CD4-positive, alpha-beta T cell treated with Interleukin-21 for 1 hour (primary cell): ENCODE results near the gene EIF2D.
"Not testable (repeated sequence)": the region's sequence is repeated elsewhere in the genome, so short reads cannot be mapped to it uniquely, and the experiment has no call there.

Source experiments
- DNase-seq: peaks from one replicate; pipeline ENCODE4 v3.0.0-alpha.2; 2020

EIF2D gene

DNA sequence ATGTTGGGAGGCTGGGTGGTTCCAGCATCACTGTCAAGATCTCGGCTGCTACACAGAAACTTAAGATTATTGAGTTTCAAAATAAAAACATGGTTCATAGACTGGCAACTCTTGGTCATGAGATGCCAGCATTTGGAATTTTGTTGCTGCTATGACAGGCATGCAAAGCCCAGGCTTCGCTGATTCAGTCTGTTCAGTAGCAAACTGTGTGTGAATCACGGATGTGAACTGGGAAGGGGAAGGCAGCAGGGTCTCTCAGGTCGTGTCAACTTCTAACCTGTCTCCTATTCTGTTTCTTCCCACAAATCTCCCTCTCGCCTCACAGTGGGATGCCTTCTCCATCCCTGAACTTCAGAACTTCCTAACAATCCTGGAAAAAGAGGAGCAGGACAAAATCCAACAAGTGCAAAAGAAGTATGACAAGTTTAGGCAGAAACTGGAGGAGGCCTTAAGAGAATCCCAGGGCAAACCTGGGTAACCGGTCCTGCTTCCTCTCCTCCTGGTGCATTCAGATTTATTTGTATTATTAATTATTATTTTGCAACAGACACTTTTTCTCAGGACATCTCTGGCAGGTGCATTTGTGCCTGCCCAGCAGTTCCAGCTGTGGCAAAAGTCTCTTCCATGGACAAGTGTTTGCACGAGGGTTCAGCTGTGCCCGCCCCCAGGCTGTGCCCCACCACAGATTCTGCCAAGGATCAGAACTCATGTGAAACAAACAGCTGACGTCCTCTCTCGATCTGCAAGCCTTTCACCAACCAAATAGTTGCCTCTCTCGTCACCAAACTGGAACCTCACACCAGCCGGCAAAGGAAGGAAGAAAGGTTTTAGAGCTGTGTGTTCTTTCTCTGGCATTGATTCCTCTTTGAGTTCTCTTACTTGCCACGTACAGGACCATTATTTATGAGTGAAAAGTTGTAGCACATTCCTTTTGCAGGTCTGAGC, 25.5 kb downstream of the EIF2D start:
- no peak for DNase-seq

DNA sequence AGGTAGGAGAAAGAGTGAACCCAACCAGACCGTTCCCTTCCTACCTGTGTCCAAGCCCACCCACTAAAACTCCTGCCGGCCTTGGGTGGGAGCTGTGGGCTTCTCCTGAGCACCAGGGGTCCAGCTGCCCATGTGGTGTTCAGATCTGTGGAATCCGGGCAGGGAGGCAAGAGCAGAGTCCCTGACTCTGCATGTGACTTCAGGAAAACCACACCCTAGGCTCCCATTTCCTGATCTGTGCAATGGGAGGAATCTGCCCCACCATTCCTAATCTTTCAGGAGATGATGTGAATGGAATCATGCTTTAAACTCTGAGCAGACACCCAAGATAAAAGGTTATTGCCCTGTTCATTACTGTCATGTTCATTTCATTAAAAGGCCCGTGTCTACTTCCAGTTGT, 27.6 kb downstream of the EIF2D start:
- no peak for DNase-seq

DNA sequence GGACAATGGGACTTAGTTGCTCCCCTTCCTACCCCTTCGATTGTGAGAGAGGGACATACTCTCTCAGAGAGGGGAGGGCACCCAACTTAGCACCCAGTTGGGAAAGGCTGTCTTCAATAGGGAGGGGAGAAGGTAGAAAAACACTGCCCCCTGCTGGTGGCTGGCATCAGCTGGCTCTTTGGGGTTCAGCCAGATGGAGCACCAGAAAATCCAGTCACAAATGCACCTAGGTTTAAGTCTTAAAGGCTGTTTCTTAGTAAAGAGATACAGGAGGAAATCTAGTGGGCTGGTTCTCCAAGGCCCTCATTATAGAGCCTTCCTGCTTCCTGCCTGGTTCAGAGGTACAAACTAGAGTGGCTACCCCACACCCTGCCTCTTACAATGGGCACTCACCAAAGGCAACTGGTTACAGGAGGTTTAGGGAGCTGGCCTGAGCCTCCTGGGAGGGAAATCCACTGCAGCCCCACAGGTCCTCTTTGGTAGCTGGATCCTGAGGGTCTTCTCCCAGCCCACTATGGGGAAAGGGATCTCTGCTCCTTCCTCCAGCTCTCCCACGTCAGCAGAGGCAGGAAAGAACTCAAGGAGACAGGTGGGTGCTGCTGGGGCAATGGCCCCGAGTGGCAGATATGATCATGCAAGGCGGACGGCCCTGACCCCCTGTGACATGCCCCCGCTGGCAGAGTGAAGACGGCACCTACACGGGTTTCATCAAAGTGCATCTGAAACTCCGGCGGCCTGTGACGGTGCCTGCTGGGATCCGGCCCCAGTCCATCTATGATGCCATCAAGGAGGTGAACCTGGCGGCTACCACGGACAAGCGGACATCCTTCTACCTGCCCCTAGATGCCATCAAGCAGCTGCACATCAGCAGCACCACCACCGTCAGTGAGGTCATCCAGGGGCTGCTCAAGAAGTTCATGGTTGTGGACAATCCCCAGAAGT, 28.3 kb downstream of the EIF2D start:
- DNase-seq = peak; percentile 86

DNA sequence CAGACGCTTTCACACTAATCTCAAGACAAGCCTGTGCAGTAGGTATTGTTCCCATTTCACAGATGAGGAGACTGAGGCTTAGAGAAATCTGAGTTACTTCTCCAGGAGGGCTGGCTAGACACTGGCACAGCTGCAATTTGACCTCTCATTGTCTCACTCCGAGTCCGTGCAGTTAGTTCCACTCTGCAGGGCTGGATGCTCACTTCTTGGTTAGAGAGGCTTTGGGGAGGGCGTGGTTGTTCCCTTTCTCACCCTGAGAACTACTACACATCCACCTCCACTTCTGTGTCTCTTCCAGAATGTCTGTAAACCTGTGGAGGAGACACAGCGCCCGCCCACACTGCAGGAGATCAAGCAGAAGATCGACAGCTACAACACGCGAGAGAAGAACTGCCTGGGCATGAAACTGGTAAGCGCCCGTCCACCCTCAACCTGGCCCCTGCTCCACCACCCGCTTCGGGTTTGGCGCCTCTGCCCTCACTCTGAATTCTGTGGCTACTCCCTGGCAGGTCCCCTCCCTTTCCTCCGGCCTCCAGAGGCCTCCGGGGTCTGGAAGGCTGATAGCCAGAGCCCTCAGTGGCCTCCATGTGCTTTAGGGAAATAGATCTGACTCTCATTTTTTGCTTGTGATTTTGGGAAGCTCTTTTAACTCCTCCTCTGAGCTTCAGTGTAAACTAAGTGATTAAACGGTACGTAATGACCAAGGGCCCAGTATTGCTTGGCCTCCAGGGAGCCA, 29.1 kb downstream of the EIF2D start:
- DNase-seq = no peak

DNA sequence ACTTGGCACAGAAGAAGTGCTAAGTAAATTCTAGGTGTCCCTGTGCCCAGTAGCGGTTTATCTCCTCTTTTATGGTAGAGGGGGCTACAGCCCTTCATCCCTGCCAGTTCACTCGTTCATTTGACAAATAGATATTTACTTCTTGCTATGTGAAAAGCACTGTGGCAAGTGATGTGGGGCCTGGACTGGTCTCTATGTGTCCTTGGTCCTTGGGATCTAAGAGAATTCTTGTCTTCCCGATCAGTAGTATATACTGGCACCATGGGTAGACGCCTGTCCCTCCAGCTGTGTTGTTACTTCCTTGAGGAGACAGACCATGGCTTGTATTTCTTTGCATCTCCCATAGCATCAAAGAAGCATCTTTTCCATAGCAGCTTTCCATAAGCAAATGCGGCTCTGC, 29.7 kb downstream of the EIF2D start:
- no peak for DNase-seq

- DNase-seq = peak; percentile 86
Observed at GRCh38 chr1:206581571-206581981, 30.7 kb downstream of the EIF2D start.

DNA sequence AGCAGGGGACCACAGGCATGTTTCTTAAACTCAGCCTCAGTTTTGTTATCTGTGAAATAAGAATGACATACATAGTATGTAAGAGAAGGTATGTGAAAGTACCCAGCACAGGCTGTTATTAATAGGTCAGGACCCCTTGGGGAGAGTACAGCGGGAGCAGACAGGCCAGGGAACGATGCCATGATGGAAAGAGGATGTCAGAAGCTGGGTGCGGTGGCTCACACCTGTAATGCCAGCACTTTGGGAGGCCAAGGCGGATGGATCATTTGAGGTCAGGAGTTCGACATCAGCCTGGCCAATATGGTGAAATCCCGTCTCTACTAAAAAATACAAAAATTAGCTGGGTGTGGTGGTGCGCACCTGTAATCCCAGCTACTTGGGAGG, 31.2 kb downstream of the EIF2D start:
- not testable (repeated sequence) for DNase-seq

GRCh38 chr1:206580438-206581113, 31.7 kb downstream of the EIF2D start:
- DNase-seq = no peak

- DNase-seq = peak; percentile 92
Observed at GRCh38 chr1:206579747-206580437, 32.4 kb downstream of the EIF2D start.

DNA sequence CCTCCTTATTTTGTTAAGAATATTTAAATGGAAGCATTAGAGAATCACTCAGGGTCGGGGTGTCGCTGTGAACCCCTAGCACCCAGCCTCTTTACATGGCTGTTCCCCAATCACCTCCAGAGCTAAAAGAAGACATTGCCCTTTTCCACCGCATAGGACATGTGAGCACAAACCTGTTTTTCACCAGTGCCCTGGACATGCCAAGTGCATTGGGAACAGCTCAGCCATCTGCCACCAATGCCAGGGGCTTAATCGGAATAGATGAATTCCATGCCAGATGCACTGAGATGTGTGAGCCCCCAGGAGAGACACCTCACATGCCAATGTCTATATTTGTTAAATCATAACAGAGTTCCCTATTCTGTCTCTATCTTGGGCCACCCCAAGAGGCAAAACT, 33.3 kb downstream of the EIF2D start:
- DNase-seq = no peak

GRCh38 chr1:206578068-206578977, 33.9 kb downstream of the EIF2D start:
- peak; percentile 55 for DNase-seq

GRCh38 chr1:206577626-206578025, 34.6 kb downstream of the EIF2D start:
- DNase-seq = no peak

- DNase-seq = no peak
Observed at GRCh38 chr1:206575894-206576737, 36.1 kb downstream of the EIF2D start.

DNA sequence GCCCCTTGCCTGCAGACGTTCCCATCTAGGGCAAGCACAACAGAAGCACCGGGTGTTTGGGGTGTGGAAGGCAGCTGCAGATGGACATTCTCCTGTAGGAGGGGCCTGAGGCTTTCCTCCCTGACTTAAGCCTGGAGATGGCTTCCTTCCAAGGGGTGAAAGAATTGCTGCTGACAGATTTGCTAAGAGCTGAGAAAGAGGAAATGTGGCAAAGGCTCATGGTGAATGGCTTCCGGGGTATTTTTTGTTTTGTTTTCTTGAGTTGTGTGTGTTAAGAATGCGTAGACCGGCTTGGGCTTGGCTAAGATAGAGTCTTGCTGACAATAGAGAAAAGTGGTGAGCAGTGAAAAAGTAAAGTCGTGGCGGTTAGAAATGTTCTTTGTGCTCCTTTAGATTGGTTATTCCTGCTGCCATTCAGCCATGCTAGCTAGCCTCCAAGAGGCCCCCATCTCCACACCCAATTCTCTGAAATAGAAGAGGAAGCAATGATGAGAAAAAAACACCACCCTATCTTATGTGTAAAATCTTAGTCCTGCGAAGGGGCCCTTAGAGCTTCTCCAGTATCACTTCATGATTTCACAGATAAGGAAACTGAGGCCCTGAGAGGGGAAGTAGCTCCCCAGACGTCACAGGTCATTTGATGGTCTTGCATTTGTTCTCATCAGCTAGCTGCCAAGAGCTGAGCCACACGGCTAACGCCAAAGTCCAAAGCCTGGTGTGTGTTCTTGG, 36.9 kb downstream of the EIF2D start:
- DNase-seq = peak; percentile 82

DNA sequence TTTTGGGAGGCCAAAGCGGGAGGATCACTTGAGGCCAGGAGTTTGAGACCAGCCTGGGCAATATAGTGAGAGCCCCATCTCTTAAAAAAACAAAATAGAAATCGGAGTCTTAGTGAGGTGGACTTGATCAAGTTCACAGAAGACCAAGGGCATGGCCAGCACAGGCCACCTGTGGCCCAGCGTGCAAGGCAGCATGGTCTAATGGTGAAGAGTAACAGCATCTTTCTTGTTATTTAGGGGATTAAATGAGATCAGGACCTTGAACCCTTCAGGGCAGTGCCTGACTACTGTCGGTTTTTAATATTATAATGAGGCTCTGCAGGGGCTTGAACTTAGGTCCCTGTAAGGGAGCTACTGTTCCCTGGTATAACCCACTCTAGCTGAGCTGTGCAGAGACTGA, 38.5 kb downstream of the EIF2D start:
- no peak for DNase-seq

GRCh38 chr1:206573319-206573718, 38.9 kb downstream of the EIF2D start:
- no peak for DNase-seq

- no peak for DNase-seq
Observed at GRCh38 chr1:206572835-206573234, 39.4 kb downstream of the EIF2D start.

GRCh38 chr1:206570529-206570928, 41.7 kb downstream of the EIF2D start:
- DNase-seq = no peak

DNA sequence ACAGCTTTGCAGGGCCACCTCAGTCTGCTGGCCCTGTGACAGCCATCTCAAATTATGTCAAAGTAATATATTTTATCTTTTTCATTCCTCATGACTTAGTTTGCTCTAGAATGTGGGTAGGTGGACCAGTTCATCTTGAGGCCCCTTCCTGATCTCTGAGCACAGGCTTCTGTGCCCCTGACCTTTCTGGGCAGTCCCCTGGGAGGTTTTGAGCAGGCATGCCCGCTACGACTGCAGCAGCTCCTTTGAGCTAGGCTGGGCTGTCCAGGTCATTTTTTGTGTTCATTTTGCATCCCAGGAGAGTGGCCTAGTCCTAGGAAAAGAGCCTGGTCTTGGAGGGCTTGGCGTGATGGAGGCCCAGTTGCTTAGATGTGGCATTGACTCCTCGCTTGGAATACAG, 42.7 kb downstream of the EIF2D start:
- no peak for DNase-seq
